HepG2 (cell line): ENCODE data around the gene CAVIN1. TPM values are rescaled to one million over a fixed set of nuclear protein-coding genes. Genes with fewer than 3 reads are reported as not detected.
A peak's percentile ranks its signal among the peaks of the same experiment; 100 is the strongest.

Experiments used
- ARNT ChIP-seq: fragments of 450-650 bp; IDR thresholded peaks from 2 replicates; pipeline ENCODE4 v1.6.1; 2017
- ELF3 ChIP-seq: IDR thresholded peaks from 2 replicates; pipeline ENCODE4 v1.6.1; 2016; ENCODE audit warnings: missing genetic modification reagents, missing compliant biosample characterization
- ETV6 ChIP-seq: sonication (generic); formaldehyde crosslinking; conservative IDR thresholded peaks from 2 replicates; pipeline ENCODE4 v1.4.0; 2020; ENCODE audit warnings: missing genetic modification reagents
- HDAC1 ChIP-seq: sonication (generic); formaldehyde crosslinking; IDR thresholded peaks from 2 replicates; pipeline ENCODE4 v1.5.1; 2020; ENCODE audit warnings: mild to moderate bottlenecking, missing genetic modification reagents
- HOXD1 ChIP-seq: sonication (generic); formaldehyde crosslinking; IDR thresholded peaks from 2 replicates; pipeline ENCODE4 v1.5.0; 2020; ENCODE audit warnings: missing genetic modification reagents
- IKZF4 ChIP-seq: sonication (generic); formaldehyde crosslinking; IDR thresholded peaks from 2 replicates; pipeline ENCODE4 v1.5.1; 2020; ENCODE audit warnings: borderline replicate concordance, mild to moderate bottlenecking, low read depth, missing genetic modification reagents; ENCODE audit errors: not compliant biosample characterization
- ISX ChIP-seq: sonication (generic); formaldehyde crosslinking; conservative IDR thresholded peaks from 2 replicates; pipeline ENCODE4 v1.5.0; 2020; ENCODE audit warnings: missing genetic modification reagents
- NAIF1 ChIP-seq: sonication (generic); formaldehyde crosslinking; IDR thresholded peaks from 2 replicates; pipeline ENCODE4 v1.5.0; 2020; ENCODE audit warnings: mild to moderate bottlenecking, missing genetic modification reagents, borderline replicate concordance
- NCOA1 ChIP-seq: sonication (generic); formaldehyde crosslinking; IDR thresholded peaks from 2 replicates; pipeline ENCODE4 v1.9.0; 2021; ENCODE audit warnings: missing genetic modification reagents
- NFE2L2 ChIP-seq: fragments of 150-350 bp; IDR thresholded peaks from 2 replicates; pipeline ENCODE4 v1.6.1; 2014; ENCODE audit warnings: low read length
- RAD51 ChIP-seq: fragments of 450-650 bp; IDR thresholded peaks from 2 replicates; pipeline ENCODE4 v1.6.1; 2016; ENCODE audit warnings: borderline replicate concordance
- RARG ChIP-seq: sonication (generic); formaldehyde crosslinking; IDR thresholded peaks from 2 replicates; pipeline ENCODE4 v1.4.0; 2020; ENCODE audit warnings: low read depth, mild to moderate bottlenecking, missing genetic modification reagents
- RXRA ChIP-seq: sonication (generic); formaldehyde crosslinking; IDR thresholded peaks from 2 replicates; pipeline ENCODE4 v1.5.1; 2020; ENCODE audit warnings: missing genetic modification reagents
- SOX5 ChIP-seq: IDR thresholded peaks from 2 replicates; pipeline ENCODE4 v1.6.1; 2016; ENCODE audit warnings: borderline replicate concordance
- TOPORS ChIP-seq: sonication (generic); formaldehyde crosslinking; IDR thresholded peaks from 2 replicates; pipeline ENCODE4 v1.8.0; 2023; ENCODE audit warnings: mild to moderate bottlenecking, missing genetic modification reagents
- ZBTB7B ChIP-seq: sonication (generic); formaldehyde crosslinking; IDR thresholded peaks from 2 replicates; pipeline ENCODE4 v1.4.0; 2020; ENCODE audit warnings: missing genetic modification reagents
- ZNF101 ChIP-seq: sonication (generic); formaldehyde crosslinking; IDR thresholded peaks from 2 replicates; pipeline ENCODE4 v1.4.0; 2020; ENCODE audit warnings: mild to moderate bottlenecking, low read depth, missing genetic modification reagents, borderline replicate concordance
- ZNF607 ChIP-seq: sonication (generic); formaldehyde crosslinking; IDR thresholded peaks from 2 replicates; pipeline ENCODE4 v1.5.1; 2020; ENCODE audit warnings: missing genetic modification reagents, mild to moderate bottlenecking, borderline replicate concordance
- ZNF724P ChIP-seq: sonication (generic); formaldehyde crosslinking; IDR thresholded peaks from 2 replicates; pipeline ENCODE4 v1.8.0; 2022; ENCODE audit warnings: missing genetic modification reagents, borderline replicate concordance
- ZNF781 ChIP-seq: sonication (generic); formaldehyde crosslinking; IDR thresholded peaks from 2 replicates; pipeline ENCODE4 v1.5.1; 2020; ENCODE audit warnings: borderline replicate concordance, mild to moderate bottlenecking, missing genetic modification reagents; ENCODE audit errors: not compliant biosample characterization
- polyA plus RNA-seq, 8 experiments: library from polyadenylated mRNA; depleted of rRNA in 3 of 8; stranded (reverse) in 7 of 8; unstranded in 1 of 8; fragments of >200 nt; fragmentation: Illumina TruSeq in 4 of 8; extraction: Trizol in 4 of 8; gene quantifications; 2 replicates each; pipeline versions ENCODE4 v1.2.1 to v1.2.3, GENCODE V29; 2011 to 2016; ENCODE audit warnings: low read depth in 4 of 8, missing spikeins in 1 of 8, mixed read lengths in 1 of 8; ENCODE audit not compliant: insufficient read depth in 1 of 8
- total RNA-seq, 5 experiments: library from RNA; depleted of rRNA; stranded (reverse); fragments of >200 nt; fragmentation: Illumina TruSeq; extraction: Trizol; gene quantifications; 2 replicates each; pipeline ENCODE4 v1.2.3, GENCODE V29; 2016; ENCODE audit warnings: low read depth in 1 of 5
- TF ChIP-seq, protein P1 (sequence below): sonication (generic); formaldehyde crosslinking; IDR thresholded peaks from 2 replicates; pipeline ENCODE4 v1.4.0; 2020; ENCODE audit warnings: missing genetic modification reagents, borderline replicate concordance
- TF ChIP-seq, protein P2 (sequence below): sonication (generic); formaldehyde crosslinking; IDR thresholded peaks from 2 replicates; pipeline ENCODE4 v1.4.0; 2020; ENCODE audit warnings: missing genetic modification reagents
- TF ChIP-seq, protein P3 (sequence below): sonication (generic); formaldehyde crosslinking; IDR thresholded peaks from 2 replicates; pipeline ENCODE4 v1.5.0; 2020; ENCODE audit warnings: mild to moderate bottlenecking, low read depth, missing genetic modification reagents, borderline replicate concordance
- TF ChIP-seq, protein P4 (sequence below): IDR thresholded peaks from 2 replicates; pipeline ENCODE4 v1.6.1; 2016; ENCODE audit warnings: mild to moderate bottlenecking, missing biosample characterization, missing genetic modification reagents

Gene CAVIN1
- total and polyA plus RNA-seq, 2 of the 13 experiments (the other 11 are each of a cell fraction or from before 2014, with no cell fraction given), result 15.9 to 25.5 TPM

DNA sequence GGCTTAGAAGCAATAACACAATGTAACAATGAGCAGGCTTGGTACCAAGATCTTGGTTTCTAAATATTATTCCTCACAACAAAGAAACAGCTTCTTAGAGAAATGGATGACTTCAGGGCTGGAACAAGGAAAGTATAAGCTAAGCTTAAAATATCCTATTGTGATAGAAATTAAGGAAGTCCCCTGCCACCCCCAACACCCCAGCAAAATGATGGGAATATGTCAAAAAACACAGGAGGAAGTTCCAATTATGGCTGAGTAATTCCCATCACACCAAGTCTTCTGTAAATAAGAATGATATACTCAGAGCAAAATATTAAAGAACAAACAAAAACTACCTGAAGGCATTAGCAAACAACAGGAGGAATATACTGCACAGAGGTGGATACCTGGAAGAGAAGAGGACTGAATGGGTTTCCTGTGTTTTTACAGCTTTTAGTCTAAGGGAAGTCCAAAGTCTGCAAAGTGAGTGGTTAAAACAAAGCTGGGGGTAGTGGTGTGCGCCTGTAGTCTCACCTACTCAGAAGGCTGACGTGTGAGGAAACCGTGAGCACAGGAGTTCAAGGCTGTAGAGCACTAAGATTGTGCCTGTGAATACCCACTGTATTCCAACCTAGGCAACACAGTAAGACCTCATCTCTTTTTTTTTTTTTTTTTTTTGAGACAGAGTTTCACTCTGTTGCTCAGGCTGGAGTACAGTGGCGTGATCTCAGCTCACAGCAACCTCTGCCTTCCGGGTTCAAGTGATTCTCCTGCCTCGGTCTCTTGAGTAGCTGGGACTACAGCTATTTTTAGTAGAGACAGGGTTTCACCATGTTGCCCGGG lies 18.5 kb upstream of the CAVIN1 start (continued):
- TF ChIP-seq, protein P1, sequence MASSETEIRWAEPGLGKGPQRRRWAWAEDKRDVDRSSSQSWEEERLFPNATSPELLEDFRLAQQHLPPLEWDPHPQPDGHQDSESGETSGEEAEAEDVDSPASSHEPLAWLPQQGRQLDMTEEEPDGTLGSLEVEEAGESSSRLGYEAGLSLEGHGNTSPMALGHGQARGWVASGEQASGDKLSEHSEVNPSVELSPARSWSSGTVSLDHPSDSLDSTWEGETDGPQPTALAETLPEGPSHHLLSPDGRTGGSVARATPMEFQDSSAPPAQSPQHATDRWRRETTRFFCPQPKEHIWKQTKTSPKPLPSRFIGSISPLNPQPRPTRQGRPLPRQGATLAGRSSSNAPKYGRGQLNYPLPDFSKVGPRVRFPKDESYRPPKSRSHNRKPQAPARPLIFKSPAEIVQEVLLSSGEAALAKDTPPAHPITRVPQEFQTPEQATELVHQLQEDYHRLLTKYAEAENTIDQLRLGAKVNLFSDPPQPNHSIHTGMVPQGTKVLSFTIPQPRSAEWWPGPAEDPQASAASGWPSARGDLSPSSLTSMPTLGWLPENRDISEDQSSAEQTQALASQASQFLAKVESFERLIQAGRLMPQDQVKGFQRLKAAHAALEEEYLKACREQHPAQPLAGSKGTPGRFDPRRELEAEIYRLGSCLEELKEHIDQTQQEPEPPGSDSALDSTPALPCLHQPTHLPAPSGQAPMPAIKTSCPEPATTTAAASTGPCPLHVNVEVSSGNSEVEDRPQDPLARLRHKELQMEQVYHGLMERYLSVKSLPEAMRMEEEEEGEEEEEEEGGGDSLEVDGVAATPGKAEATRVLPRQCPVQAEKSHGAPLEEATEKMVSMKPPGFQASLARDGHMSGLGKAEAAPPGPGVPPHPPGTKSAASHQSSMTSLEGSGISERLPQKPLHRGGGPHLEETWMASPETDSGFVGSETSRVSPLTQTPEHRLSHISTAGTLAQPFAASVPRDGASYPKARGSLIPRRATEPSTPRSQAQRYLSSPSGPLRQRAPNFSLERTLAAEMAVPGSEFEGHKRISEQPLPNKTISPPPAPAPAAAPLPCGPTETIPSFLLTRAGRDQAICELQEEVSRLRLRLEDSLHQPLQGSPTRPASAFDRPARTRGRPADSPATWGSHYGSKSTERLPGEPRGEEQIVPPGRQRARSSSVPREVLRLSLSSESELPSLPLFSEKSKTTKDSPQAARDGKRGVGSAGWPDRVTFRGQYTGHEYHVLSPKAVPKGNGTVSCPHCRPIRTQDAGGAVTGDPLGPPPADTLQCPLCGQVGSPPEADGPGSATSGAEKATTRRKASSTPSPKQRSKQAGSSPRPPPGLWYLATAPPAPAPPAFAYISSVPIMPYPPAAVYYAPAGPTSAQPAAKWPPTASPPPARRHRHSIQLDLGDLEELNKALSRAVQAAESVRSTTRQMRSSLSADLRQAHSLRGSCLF (CRISPR knock-in tag), result no peak
- TF ChIP-seq IKZF4 (CRISPR knock-in tag) (no peak), NCOA1 (CRISPR knock-in tag) (peak; percentile 87; the same call in 1 of the 2 replicates), ARNT (no peak), NFE2L2 (no peak), ZNF781 (CRISPR knock-in tag) (no peak), ETV6 (CRISPR knock-in tag) (no peak), SOX5 (CRISPR knock-in tag) (peak; percentile 86), NAIF1 (CRISPR knock-in tag) (no peak), RXRA (peak; percentile 58; the same call in 1 of the 2 replicates), RAD51 (no peak), HOXD1 (CRISPR knock-in tag) (no peak), ZBTB7B (CRISPR knock-in tag) (peak; percentile 47; the same call in 1 of the 2 replicates), ZNF724P (no peak), ELF3 (CRISPR knock-in tag) (peak; percentile 50; the same call in 1 of the 2 replicates), ZNF101 (no peak), HDAC1 (CRISPR knock-in tag) (peak; percentile 64), ZNF607 (CRISPR knock-in tag) (no peak; the same call in 1 of the 2 replicates), TOPORS (CRISPR knock-in tag) (no peak), RARG (no peak), ISX (CRISPR knock-in tag) (no peak)
- TF ChIP-seq, protein P2, sequence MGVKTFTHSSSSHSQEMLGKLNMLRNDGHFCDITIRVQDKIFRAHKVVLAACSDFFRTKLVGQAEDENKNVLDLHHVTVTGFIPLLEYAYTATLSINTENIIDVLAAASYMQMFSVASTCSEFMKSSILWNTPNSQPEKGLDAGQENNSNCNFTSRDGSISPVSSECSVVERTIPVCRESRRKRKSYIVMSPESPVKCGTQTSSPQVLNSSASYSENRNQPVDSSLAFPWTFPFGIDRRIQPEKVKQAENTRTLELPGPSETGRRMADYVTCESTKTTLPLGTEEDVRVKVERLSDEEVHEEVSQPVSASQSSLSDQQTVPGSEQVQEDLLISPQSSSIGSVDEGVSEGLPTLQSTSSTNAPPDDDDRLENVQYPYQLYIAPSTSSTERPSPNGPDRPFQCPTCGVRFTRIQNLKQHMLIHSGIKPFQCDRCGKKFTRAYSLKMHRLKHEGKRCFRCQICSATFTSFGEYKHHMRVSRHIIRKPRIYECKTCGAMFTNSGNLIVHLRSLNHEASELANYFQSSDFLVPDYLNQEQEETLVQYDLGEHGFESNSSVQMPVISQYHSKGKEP, result no peak
- TF ChIP-seq, protein P3, sequence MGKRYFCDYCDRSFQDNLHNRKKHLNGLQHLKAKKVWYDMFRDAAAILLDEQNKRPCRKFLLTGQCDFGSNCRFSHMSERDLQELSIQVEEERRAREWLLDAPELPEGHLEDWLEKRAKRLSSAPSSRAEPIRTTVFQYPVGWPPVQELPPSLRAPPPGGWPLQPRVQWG (CRISPR knock-in tag), result no peak
- TF ChIP-seq, protein P4, sequence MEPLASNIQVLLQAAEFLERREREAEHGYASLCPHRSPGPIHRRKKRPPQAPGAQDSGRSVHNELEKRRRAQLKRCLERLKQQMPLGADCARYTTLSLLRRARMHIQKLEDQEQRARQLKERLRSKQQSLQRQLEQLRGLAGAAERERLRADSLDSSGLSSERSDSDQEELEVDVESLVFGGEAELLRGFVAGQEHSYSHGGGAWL (CRISPR knock-in tag), result no peak; the same call in 1 of the 2 replicates
